ENCODE data around the gene KCNB1.

Gene KCNB1

GRCh38 chr20:49497398-49497669 lies 14.9 kb upstream of the KCNB1 start:
- DNase-seq (ENCODE audit: low spot score) = no peak

GRCh38 chr20:49496553-49497397 lies 14.3 kb upstream of the KCNB1 start:
- no peak for DNase-seq (ENCODE audit: low spot score)

GRCh38 chr20:49496043-49496442 lies 13.6 kb upstream of the KCNB1 start:
- DNase-seq (ENCODE audit: low spot score) = no peak

GRCh38 chr20:49490689-49491088 lies 8.2 kb upstream of the KCNB1 start:
- no peak for DNase-seq (ENCODE audit: low spot score)

GRCh38 chr20:49489688-49490087 lies 7.2 kb upstream of the KCNB1 start:
- DNase-seq (ENCODE audit: low spot score) = no peak

- DNase-seq (ENCODE audit: low spot score) = no peak
Observed at GRCh38 chr20:49486064-49486463, 3.6 kb upstream of the KCNB1 start.

GRCh38 chr20:49485563-49485962 lies 3.1 kb upstream of the KCNB1 start:
- no peak for DNase-seq (ENCODE audit: low spot score)

- DNase-seq (ENCODE audit: low spot score) = peak; percentile 95
Observed at GRCh38 chr20:49484180-49485140, 2.0 kb upstream of the KCNB1 start.

GRCh38 chr20:49483696-49484123 lies 1.2 kb upstream of the KCNB1 start:
- no peak for DNase-seq (ENCODE audit: low spot score)

- DNase-seq (ENCODE audit: low spot score) = no peak
Observed at GRCh38 chr20:49483018-49483695, 689 bp upstream of the KCNB1 start.

- DNase-seq (ENCODE audit: low spot score) = no peak
Observed at GRCh38 chr20:49482173-49482572, 295 bp downstream of the KCNB1 start.

GRCh38 chr20:49481116-49481515 lies 1.4 kb downstream of the KCNB1 start:
- DNase-seq (ENCODE audit: low spot score) = no peak

- DNase-seq (ENCODE audit: low spot score) = peak; percentile 80
Observed at GRCh38 chr20:49480236-49480635, 2.2 kb downstream of the KCNB1 start.

GRCh38 chr20:49479785-49480184 lies 2.7 kb downstream of the KCNB1 start:
- peak; percentile 68 for DNase-seq (ENCODE audit: low spot score)

- DNase-seq (ENCODE audit: low spot score) = no peak
Observed at GRCh38 chr20:49478754-49479689, 3.4 kb downstream of the KCNB1 start.

GRCh38 chr20:49478266-49478665 lies 4.2 kb downstream of the KCNB1 start:
- no peak for DNase-seq (ENCODE audit: low spot score)

GRCh38 chr20:49477200-49477599 lies 5.3 kb downstream of the KCNB1 start:
- DNase-seq (ENCODE audit: low spot score) = no peak

- no peak for DNase-seq (ENCODE audit: low spot score)
Observed at GRCh38 chr20:49476016-49476355, 6.5 kb downstream of the KCNB1 start.

GRCh38 chr20:49475292-49476015 lies 7.0 kb downstream of the KCNB1 start:
- no peak for DNase-seq (ENCODE audit: low spot score)

GRCh38 chr20:49471397-49471796 lies 11.1 kb downstream of the KCNB1 start:
- no peak for DNase-seq (ENCODE audit: low spot score)

- DNase-seq (ENCODE audit: low spot score) = no peak
Observed at GRCh38 chr20:49470922-49471321, 11.5 kb downstream of the KCNB1 start.

All from D341Med (cell line).